Choroid plexus epithelial cell (primary cell): ENCODE data around the gene TPST2.
"Not testable (repeated sequence)": the region's sequence is repeated elsewhere in the genome, so short reads cannot be mapped to it uniquely, and the experiment has no call there.

ENCODE experiments used
- DNase-seq: peaks from one replicate; pipeline ENCODE4 v3.0.0-alpha.2; 2010; ENCODE audit warnings: low read depth
- H3K4me3 ChIP-seq: 2 replicates; pipeline ENCODE4 v1.5.1; 2011; ENCODE audit warnings: low read depth, mild to moderate bottlenecking, control low read depth, low read length, moderate library complexity
- CTCF ChIP-seq: conservative IDR thresholded peaks from 2 replicates; pipeline ENCODE4 v1.5.1; 2011; ENCODE audit warnings: low read depth, mild to moderate bottlenecking, control low read depth, inconsistent platforms, low read length, moderate library complexity

Gene TPST2

GRCh38 chr22:26540119-26540518 is 49.8 kb downstream of the TPST2 start:
- no peak overlapping the region for H3K4me3 ChIP-seq
- TF ChIP-seq CTCF, result no peak
- DNase-seq, result no peak

GRCh38 chr22:26536762-26537134 is 53.2 kb downstream of the TPST2 start:
- DNase-seq, result no peak
- no peak overlapping the region for H3K4me3 ChIP-seq
- TF ChIP-seq CTCF, result no peak

GRCh38 chr22:26536056-26536761 is 53.7 kb downstream of the TPST2 start:
- no peak overlapping the region for H3K4me3 ChIP-seq
- TF ChIP-seq CTCF, result no peak
- no peak for DNase-seq

GRCh38 chr22:26535603-26535908 is 54.4 kb downstream of the TPST2 start:
- TF ChIP-seq CTCF, result no peak
- no peak overlapping the region for H3K4me3 ChIP-seq

GRCh38 chr22:26534874-26535602 is 54.9 kb downstream of the TPST2 start:
- no peak for DNase-seq
- TF ChIP-seq CTCF, result no peak
- no peak overlapping the region for H3K4me3 ChIP-seq

More at GRCh38 chr22:26535603-26535908, 54.4 kb downstream of the TPST2 start:
- DNase-seq, result no peak

- DNase-seq, result no peak
- TF ChIP-seq CTCF, result no peak
- H3K4me3 ChIP-seq, result no peak overlapping the region
Measured at GRCh38 chr22:26534171-26534855, 55.6 kb downstream of the TPST2 start.

GRCh38 chr22:26529345-26529744 is 60.6 kb downstream of the TPST2 start:
- peak; percentile 17 for DNase-seq
- TF ChIP-seq CTCF, result no peak
- no peak overlapping the region for H3K4me3 ChIP-seq

- not testable (repeated sequence) for H3K4me3 ChIP-seq, DNase-seq
Measured at GRCh38 chr22:26528518-26528917, 61.4 kb downstream of the TPST2 start.
